ENCODE measurements around the gene CACNA1E. TPM values are rescaled to one million over a fixed set of nuclear protein-coding genes. Genes with fewer than 3 reads are reported as not detected.
A peak's percentile ranks its signal among the peaks of the same experiment; 100 is the strongest.

The CACNA1E gene
- total RNA-seq, 1 experiment from 2014 or later = 0.46 TPM

GRCh38 chr1:181807251-181807650, 323.9 kb downstream of the CACNA1E start:
- Histone ChIP-seq H4K91ac (ENCODE audit: insufficient read length, low read depth, low read length) (no peak overlapping the region), H3K4ac (ENCODE audit: low read depth, low read length) (no peak overlapping the region), H4K5ac (ENCODE audit: insufficient read length, low read depth, low read length) (no peak overlapping the region), H2BK12ac (ENCODE audit: insufficient read length, low read depth, low read length) (no peak overlapping the region), H2AK5ac (ENCODE audit: insufficient read length, low read length) (no peak overlapping the region), H3K23ac (ENCODE audit: insufficient read length, low read depth, low read length) (no peak overlapping the region), H4K20me1 (ENCODE audit: control insufficient read depth, insufficient read depth, insufficient read length) (no peaks in the 10 kb centered on the region), H2BK15ac (ENCODE audit: low read depth, low read length) (no peak overlapping the region), H2AFZ (ENCODE audit: low read length) (no peak overlapping the region), H3K14ac (ENCODE audit: insufficient read depth, low read length) (no peak overlapping the region), H3K4me2 (ENCODE audit: insufficient read depth, insufficient read length, low read length) (no peak overlapping the region), H3K79me2 (ENCODE audit: insufficient read depth, low read length) (no peaks in the 10 kb centered on the region), H3K9me3 (ENCODE audit: control insufficient read depth, low read depth, low read length) (no peaks in the 10 kb centered on the region), H2BK5ac (ENCODE audit: insufficient read length, low read length) (no peak overlapping the region), H3K56ac (ENCODE audit: insufficient read length, low read depth, low read length) (no peak overlapping the region), H3K23me2 (ENCODE audit: insufficient read length, low read depth, low read length, poor library complexity, severe bottlenecking) (no peaks in the 10 kb centered on the region), H3K27ac (ENCODE audit: insufficient read length, low read depth, low read length) (no peak overlapping the region), H3K9ac (ENCODE audit: extremely low read depth, insufficient read length, low read length) (no peak overlapping the region), H4K8ac (replicated peaks; ENCODE audit: insufficient read length, low read depth, low read length) (no peak overlapping the region), H2BK120ac (ENCODE audit: low read depth, low read length, poor library complexity, severe bottlenecking) (no peak overlapping the region), H3K4me1 (ENCODE audit: insufficient read depth, low read length) (no peaks in the 10 kb centered on the region), H2BK20ac (ENCODE audit: low read depth, low read length, poor library complexity, severe bottlenecking) (no peak overlapping the region), H3T11ph (ENCODE audit: low read length) (no peak overlapping the region), H3K79me1 (ENCODE audit: insufficient read depth, low read depth, low read length, poor library complexity, severe bottlenecking) (no peaks in the 10 kb centered on the region), H3K18ac (ENCODE audit: insufficient read length, low read depth, low read length) (no peak overlapping the region), H3K27me3 (ENCODE audit: insufficient read depth, low read length) (no peaks in the 10 kb centered on the region)
- DNase-seq = no peak
- peaks cover 8 to 15% of the 10 kb centered on the region in 2 experiments; a peak in 3 of 4 replicates for H3K4me1 Mint-ChIP-seq
- H3K27me3 Mint-ChIP-seq (ENCODE audit: low read depth) = peaks cover 6% of the 10 kb centered on the region
- H3K4me3 Mint-ChIP-seq = no peak overlapping the region
- H3K9me3 Mint-ChIP-seq = no peaks in the 10 kb centered on the region
- no peak for TF ChIP-seq CTCF (conservative IDR thresholded peaks at IDR 0.05)
- H3K36me3 Mint-ChIP-seq (ENCODE audit: insufficient read depth in 1 of 3, low read depth in 3 of 3) = no peaks in the 10 kb centered on the region
- peak overlapping the region in 1 of 3 experiments; percentile 70; a peak in 1 of 7 replicates for H3K27ac Mint-ChIP-seq
- WGBS (ENCODE audit: extremely low coverage, insufficient read length, low lambda C conversion rate) = no CpG with 5 or more reads among the region's 4 CpGs
